ENCODE results near the gene SAMD13.

- TF ChIP-seq MXI1 (IDR thresholded peaks at IDR 0.05; ENCODE audit: low read depth, low read length) = no peak
- TF ChIP-seq TEAD4 (IDR thresholded peaks at IDR 0.05; ENCODE audit: borderline replicate concordance, insufficient read depth) = no peak
- no peak for TF ChIP-seq RCOR1 (IDR thresholded peaks at IDR 0.05; ENCODE audit: low read length)
- no peak for TF ChIP-seq TAF1 (IDR thresholded peaks at IDR 0.05; ENCODE audit: borderline replicate concordance, low read depth, low read length)
- TF ChIP-seq POLR2AphosphoS5 (IDR thresholded peaks at IDR 0.05; ENCODE audit: low read depth, low read length) = no peak
- TF ChIP-seq CTCF (IDR thresholded peaks at IDR 0.05) = no peak
- no peak for TF ChIP-seq EP300 (IDR thresholded peaks at IDR 0.05; ENCODE audit: borderline replicate concordance in 1 of 2, low read depth in 1 of 2, low read length in 1 of 2)
- TF ChIP-seq ELF1 (IDR thresholded peaks at IDR 0.05) = no peak
- TF ChIP-seq GABPA (IDR thresholded peaks at IDR 0.05; ENCODE audit: low read depth) = no peak
- no peak for TF ChIP-seq RAD21 (IDR thresholded peaks at IDR 0.05; ENCODE audit: low read length)
- TF ChIP-seq REST (IDR thresholded peaks at IDR 0.05; ENCODE audit: low read depth, low read length) = no peak
- TF ChIP-seq, protein P1, sequence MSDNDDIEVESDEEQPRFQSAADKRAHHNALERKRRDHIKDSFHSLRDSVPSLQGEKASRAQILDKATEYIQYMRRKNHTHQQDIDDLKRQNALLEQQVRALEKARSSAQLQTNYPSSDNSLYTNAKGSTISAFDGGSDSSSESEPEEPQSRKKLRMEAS (IDR thresholded peaks at IDR 0.05; ENCODE audit: low read depth) = no peak
These were observed 34.0 kb upstream of the SAMD13 start for GRCh38 chr1:84267476-84267875.

All from SK-N-SH (cell line).